ENCODE measurements around the gene CNOT2.
A peak's percentile ranks its signal among the peaks of the same experiment; 100 is the strongest.
"Not testable (repeated sequence)": the region's sequence is repeated elsewhere in the genome, so short reads cannot be mapped to it uniquely, and the experiment has no call there.

CNOT2 gene

DNA sequence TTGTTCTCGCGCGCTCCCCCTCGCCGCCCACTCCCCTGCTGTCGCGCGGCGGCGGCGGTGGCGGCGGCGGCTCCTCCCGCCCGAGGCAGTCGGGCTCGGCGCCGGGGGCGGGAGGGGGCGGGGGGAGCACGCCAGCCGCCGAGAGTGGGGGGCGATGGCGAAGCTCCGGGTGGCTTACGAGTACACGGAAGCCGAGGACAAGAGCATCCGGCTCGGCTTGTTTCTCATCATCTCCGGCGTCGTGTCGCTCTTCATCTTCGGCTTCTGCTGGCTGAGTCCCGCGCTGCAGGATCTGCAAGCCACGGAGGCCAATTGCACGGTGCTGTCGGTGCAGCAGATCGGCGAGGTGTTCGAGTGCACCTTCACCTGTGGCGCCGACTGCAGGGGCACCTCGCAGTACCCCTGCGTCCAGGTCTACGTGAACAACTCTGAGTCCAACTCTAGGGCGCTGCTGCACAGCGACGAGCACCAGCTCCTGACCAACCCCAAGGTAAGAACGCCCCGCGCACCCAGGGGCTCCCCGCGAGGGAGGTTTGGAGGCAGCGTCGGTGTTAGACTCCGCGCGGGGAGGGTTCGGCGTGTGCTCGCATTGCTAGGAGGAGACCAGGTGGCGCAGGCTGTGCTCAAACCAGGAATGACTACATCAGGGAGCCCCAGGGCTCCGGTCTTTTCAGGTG is 123.5 kb downstream of the CNOT2 start:
- no peak for DNase-seq

- DNase-seq, result peak; percentile 57
Observed at GRCh38 chr12:70367258-70368141, 124.3 kb downstream of the CNOT2 start.

GRCh38 chr12:70372881-70373280 is 129.6 kb downstream of the CNOT2 start:
- DNase-seq, result no peak

DNA sequence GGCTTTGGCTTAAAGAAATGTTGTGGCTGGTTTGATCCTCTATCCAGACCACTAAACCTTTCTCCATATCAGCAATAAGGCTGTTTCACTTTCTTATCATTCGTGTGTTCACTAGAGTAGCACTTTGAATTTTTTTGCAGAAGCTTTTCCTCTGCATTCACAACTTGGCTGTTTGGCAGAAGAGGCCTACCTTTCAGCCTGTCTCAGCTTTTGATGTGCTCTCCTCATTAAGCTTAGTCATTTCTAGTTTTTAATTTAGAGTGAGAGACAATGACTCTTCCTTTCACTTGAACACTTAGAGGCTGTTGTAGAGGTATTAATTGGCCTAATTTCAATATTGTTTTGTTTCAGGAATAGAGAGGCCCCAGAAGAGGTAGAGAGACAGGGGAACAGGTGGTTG is 136.6 kb downstream of the CNOT2 start:
- peak; percentile 10 for DNase-seq

DNA sequence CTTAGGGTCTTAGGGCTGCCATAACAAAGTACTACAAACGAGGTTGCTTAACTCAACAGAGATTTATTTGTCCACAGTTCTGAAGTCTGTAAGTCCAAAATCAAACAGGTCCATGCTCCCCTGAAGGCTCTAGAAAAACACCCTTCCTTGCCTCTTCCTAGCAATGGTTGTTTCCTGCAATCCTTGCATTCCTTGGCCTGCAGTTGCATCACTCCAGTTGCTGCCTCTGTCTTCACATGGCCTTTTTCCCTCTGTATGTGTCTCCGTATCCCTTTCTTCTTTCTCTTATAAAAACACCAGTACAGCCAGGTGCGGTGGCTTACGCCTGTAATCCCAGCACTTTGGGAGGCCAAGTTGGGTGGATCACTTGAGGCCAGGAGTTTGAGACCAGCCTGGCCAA is 140.3 kb downstream of the CNOT2 start:
- no peak for DNase-seq

- no peak for DNase-seq
Observed at GRCh38 chr12:70383886-70384285, 140.7 kb downstream of the CNOT2 start.

DNA sequence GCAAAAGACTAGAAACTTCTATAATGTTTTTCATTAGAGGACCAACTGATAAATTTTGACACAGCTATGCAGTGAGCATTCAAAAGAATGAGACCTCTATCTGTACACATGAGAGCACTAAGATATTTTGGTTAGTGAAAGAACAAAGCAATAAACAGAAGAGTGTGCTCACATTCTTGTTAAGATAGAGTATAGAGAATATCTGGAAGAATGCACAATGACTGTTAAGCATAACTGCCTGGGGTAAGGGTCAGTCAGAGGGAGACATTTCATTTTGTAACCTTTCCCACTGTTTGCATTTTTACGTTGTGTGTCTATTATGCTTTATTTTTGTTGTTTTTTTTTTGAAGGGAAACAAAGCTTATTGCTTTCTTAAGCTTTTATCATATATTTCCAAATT is 143.5 kb downstream of the CNOT2 start:
- DNase-seq, result no peak

GRCh38 chr12:70389678-70390077 is 146.4 kb downstream of the CNOT2 start:
- DNase-seq, result no peak

GRCh38 chr12:70392631-70393030 is 149.4 kb downstream of the CNOT2 start:
- not testable (repeated sequence) for DNase-seq

- DNase-seq, result no peak
Observed at GRCh38 chr12:70393787-70394499, 150.7 kb downstream of the CNOT2 start.

- no peak for DNase-seq
Observed at GRCh38 chr12:70398002-70398401, 154.8 kb downstream of the CNOT2 start.

GRCh38 chr12:70398862-70399261 is 155.6 kb downstream of the CNOT2 start:
- no peak for DNase-seq

- DNase-seq, result no peak
Observed at GRCh38 chr12:70399311-70399710, 156.1 kb downstream of the CNOT2 start.

GRCh38 chr12:70400124-70400523 is 156.9 kb downstream of the CNOT2 start:
- DNase-seq, result no peak

DNA sequence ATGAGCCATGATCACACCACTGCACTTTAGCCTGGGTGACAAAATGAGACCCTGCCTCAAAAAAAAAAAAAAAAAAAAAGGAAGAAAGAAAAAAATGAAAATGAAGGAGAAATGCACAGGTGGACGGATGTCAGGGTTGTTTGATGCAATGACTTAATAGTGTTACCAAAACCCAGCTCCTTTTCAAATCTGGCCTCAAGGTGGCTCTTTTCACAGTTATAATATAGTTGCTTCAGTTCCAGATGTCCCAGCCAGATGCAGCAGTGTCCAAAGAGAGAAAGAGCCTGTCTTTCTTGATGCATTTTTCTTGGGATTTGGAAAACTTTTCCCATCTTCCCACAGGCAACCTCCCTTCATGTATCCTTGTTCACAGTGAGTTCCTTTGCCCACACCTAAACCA is 159.4 kb downstream of the CNOT2 start:
- peak; percentile 32 for DNase-seq

DNA sequence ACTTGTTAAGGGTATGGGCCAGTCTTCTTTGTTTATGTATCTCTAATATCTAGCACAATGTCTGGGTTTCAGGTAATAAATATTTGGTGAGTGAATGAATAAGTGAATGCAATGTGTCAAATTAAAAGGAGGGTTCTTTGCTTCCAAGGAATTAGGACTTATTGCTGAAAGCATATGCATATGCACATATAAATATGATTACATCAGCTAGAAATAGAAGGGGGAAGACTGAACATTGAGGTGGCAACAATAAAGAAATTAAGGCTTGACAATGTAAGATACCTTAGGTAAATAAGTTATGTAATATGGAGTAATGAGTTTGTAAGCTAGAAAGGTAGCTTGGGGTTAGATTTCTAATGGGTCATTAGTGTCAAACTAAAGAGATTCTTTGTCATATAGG is 160.6 kb downstream of the CNOT2 start:
- no peak for DNase-seq
